ENCODE measurements around the gene TNFAIP8L2.

- TF ChIP-seq EZH2 (IDR thresholded peaks at IDR 0.05; ENCODE audit: low read length, unreplicated experiment) (no peak), EZH2phosphoT487 (IDR thresholded peaks at IDR 0.05; ENCODE audit: borderline replicate concordance, low read length) (no peak)
- TF ChIP-seq, protein P1, sequence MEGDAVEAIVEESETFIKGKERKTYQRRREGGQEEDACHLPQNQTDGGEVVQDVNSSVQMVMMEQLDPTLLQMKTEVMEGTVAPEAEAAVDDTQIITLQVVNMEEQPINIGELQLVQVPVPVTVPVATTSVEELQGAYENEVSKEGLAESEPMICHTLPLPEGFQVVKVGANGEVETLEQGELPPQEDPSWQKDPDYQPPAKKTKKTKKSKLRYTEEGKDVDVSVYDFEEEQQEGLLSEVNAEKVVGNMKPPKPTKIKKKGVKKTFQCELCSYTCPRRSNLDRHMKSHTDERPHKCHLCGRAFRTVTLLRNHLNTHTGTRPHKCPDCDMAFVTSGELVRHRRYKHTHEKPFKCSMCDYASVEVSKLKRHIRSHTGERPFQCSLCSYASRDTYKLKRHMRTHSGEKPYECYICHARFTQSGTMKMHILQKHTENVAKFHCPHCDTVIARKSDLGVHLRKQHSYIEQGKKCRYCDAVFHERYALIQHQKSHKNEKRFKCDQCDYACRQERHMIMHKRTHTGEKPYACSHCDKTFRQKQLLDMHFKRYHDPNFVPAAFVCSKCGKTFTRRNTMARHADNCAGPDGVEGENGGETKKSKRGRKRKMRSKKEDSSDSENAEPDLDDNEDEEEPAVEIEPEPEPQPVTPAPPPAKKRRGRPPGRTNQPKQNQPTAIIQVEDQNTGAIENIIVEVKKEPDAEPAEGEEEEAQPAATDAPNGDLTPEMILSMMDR (conservative IDR thresholded peaks at IDR 0.05; ENCODE audit: low read depth, low read length) = no peak
Measured at GRCh38 chr1:151137789-151138188, 18.7 kb upstream of the TNFAIP8L2 start.

Data from PC-3 (cell line).